Measurements from ENCODE around the gene CCRL2.
A peak's percentile ranks its signal among the peaks of the same experiment; 100 is the strongest.

CCRL2 gene

GRCh38 chr3:46395766-46396530 lies 11.1 kb upstream of the CCRL2 start:
- H3K4me2 ChIP-seq (ENCODE audit: low read depth, low read length): peak overlapping the region; percentile 29
- H3K4me3 ChIP-seq (ENCODE audit: low read length): no peak overlapping the region
- H2AFZ ChIP-seq (ENCODE audit: low read length): 0 out of 2 replicates have a peak overlapping the region, but pooled peaks have one; percentile 1
- H3K9me3 ChIP-seq (replicated peaks; ENCODE audit: insufficient read depth, low read length): no peaks in the 10 kb centered on the region
- H3K9me2 ChIP-seq (replicated peaks; ENCODE audit: insufficient read depth, low read length): no peaks in the 10 kb centered on the region
- H3K36me3 ChIP-seq (replicated peaks; ENCODE audit: insufficient read depth, low read length): no peaks in the 10 kb centered on the region
- H4K20me1 ChIP-seq (ENCODE audit: insufficient read depth, low read length): no peaks in the 10 kb centered on the region
- H3K9ac ChIP-seq (ENCODE audit: low read length): peak overlapping the region; percentile 16; the same call in 1 of the 2 replicates
- H3K27me3 ChIP-seq (replicated peaks; ENCODE audit: insufficient read depth, low read length): no peaks in the 10 kb centered on the region
- no peaks in the 10 kb centered on the region for H3K79me2 ChIP-seq (ENCODE audit: low read length)
- H3F3A ChIP-seq (ENCODE audit: insufficient read depth, low read length): peaks cover 29% of the 10 kb centered on the region
- DNase-seq: peak; percentile 71
- TF ChIP-seq EZH2phosphoT487 (IDR thresholded peaks at IDR 0.05; ENCODE audit: low read length) (no peak), EZH2 (optimal IDR thresholded peaks at IDR 0.05; ENCODE audit: low read depth, low read length) (no peak)
- TF ChIP-seq, protein P1, sequence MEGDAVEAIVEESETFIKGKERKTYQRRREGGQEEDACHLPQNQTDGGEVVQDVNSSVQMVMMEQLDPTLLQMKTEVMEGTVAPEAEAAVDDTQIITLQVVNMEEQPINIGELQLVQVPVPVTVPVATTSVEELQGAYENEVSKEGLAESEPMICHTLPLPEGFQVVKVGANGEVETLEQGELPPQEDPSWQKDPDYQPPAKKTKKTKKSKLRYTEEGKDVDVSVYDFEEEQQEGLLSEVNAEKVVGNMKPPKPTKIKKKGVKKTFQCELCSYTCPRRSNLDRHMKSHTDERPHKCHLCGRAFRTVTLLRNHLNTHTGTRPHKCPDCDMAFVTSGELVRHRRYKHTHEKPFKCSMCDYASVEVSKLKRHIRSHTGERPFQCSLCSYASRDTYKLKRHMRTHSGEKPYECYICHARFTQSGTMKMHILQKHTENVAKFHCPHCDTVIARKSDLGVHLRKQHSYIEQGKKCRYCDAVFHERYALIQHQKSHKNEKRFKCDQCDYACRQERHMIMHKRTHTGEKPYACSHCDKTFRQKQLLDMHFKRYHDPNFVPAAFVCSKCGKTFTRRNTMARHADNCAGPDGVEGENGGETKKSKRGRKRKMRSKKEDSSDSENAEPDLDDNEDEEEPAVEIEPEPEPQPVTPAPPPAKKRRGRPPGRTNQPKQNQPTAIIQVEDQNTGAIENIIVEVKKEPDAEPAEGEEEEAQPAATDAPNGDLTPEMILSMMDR (IDR thresholded peaks at IDR 0.05; ENCODE audit: low read length): no peak
- peaks cover 81% of the 10 kb centered on the region for H3K4me1 ChIP-seq (ENCODE audit: low read length)
- H3K27ac ChIP-seq (ENCODE audit: low read length): peak overlapping the region; percentile 84

DNA sequence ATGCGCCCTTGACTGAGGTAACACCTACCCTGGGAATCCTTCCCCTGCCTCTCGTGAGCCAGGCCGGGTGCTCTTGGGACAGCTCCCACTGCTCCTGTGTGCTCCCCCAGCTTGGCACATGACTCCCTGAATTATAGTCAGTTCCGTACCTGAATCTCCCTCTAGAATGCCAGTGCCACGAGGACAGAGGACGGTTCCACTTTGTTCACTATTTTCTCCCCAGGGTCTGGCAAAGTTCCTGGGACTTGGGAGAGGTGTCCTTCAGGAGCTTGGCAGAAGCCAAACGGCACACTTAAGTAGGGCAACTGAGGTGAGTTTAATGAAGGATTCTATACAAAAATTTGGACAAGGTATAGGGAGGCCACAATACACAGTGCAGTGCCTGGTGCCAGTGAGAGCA lies 9.9 kb upstream of the CCRL2 start:
- Histone ChIP-seq H3K4me3 (ENCODE audit: low read length) (no peak overlapping the region), H3K36me3 (replicated peaks; ENCODE audit: insufficient read depth, low read length) (no peaks in the 10 kb centered on the region), H3F3A (ENCODE audit: insufficient read depth, low read length) (peaks cover 21% of the 10 kb centered on the region), H3K9me2 (replicated peaks; ENCODE audit: insufficient read depth, low read length) (no peaks in the 10 kb centered on the region), H3K79me2 (ENCODE audit: low read length) (no peaks in the 10 kb centered on the region), H3K4me2 (ENCODE audit: low read depth, low read length) (no peak overlapping the region), H3K27me3 (replicated peaks; ENCODE audit: insufficient read depth, low read length) (no peaks in the 10 kb centered on the region), H3K27ac (ENCODE audit: low read length) (peak overlapping the region; percentile 84; the same call in 1 of the 2 replicates), H3K9me3 (replicated peaks; ENCODE audit: insufficient read depth, low read length) (no peaks in the 10 kb centered on the region), H3K4me1 (ENCODE audit: low read length) (peaks cover 70% of the 10 kb centered on the region), H3K9ac (ENCODE audit: low read length) (no peak overlapping the region), H4K20me1 (ENCODE audit: insufficient read depth, low read length) (no peaks in the 10 kb centered on the region), H2AFZ (ENCODE audit: low read length) (no peak overlapping the region)
- no peak for TF ChIP-seq EZH2phosphoT487 (IDR thresholded peaks at IDR 0.05; ENCODE audit: low read length)
- TF ChIP-seq, protein P1 (IDR thresholded peaks at IDR 0.05; ENCODE audit: low read length): no peak
- no peak for TF ChIP-seq EZH2 (optimal IDR thresholded peaks at IDR 0.05; ENCODE audit: low read depth, low read length)
- DNase-seq: no peak

DNA sequence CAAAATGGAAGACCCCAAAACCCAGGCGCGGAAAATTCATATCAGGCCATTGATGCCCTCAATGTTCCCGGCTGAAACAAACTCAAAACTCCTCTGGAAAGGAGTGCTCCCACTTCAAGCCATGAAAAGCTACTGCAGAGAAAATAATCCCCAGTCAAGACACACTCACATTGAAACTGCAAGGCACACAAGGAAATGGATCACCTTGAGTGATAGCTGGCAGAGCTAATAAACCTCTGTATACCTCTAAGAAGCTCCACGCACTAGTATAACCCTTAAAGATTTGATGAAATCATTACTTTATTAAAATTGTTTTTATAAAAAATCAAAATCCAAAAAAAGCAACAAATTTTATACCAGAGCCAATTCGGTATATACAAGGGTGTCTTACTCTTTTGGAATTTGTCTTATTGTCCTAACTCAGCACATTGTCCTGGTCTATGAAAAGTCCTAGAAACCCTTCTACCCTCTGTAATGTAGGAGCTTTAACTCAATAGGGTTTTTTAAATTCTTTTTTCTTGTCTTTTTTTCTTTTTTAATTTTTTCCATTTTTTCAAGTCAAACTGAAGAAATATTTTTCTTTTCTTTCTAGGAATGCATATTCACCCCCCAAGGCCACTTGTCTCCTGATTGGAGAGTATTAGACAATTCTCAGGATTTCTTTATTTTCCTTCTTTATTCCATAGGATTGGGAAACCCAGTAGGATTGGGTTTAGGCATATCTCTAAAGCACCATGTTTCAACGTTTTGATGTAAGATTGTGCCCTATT lies 8.7 kb upstream of the CCRL2 start:
- H3K9me3 ChIP-seq (replicated peaks; ENCODE audit: insufficient read depth, low read length): no peaks in the 10 kb centered on the region
- H3K27me3 ChIP-seq (replicated peaks; ENCODE audit: insufficient read depth, low read length): no peaks in the 10 kb centered on the region
- no peak overlapping the region for H3K27ac ChIP-seq (ENCODE audit: low read length)
- no peaks in the 10 kb centered on the region for H3K79me2 ChIP-seq (ENCODE audit: low read length)
- TF ChIP-seq EZH2phosphoT487 (IDR thresholded peaks at IDR 0.05; ENCODE audit: low read length) (no peak), EZH2 (optimal IDR thresholded peaks at IDR 0.05; ENCODE audit: low read depth, low read length) (no peak)
- TF ChIP-seq, protein P1 (IDR thresholded peaks at IDR 0.05; ENCODE audit: low read length): no peak
- no peaks in the 10 kb centered on the region for H4K20me1 ChIP-seq (ENCODE audit: insufficient read depth, low read length)
- H3F3A ChIP-seq (ENCODE audit: insufficient read depth, low read length): peaks cover 18% of the 10 kb centered on the region
- no peak overlapping the region for H2AFZ ChIP-seq (ENCODE audit: low read length)
- peaks cover 58% of the 10 kb centered on the region for H3K4me1 ChIP-seq (ENCODE audit: low read length)
- no peaks in the 10 kb centered on the region for H3K36me3 ChIP-seq (replicated peaks; ENCODE audit: insufficient read depth, low read length)
- no peak for DNase-seq
- H3K9me2 ChIP-seq (replicated peaks; ENCODE audit: insufficient read depth, low read length): no peaks in the 10 kb centered on the region
- H3K4me2 ChIP-seq (ENCODE audit: low read depth, low read length): no peak overlapping the region
- H3K9ac ChIP-seq (ENCODE audit: low read length): no peak overlapping the region
- no peak overlapping the region for H3K4me3 ChIP-seq (ENCODE audit: low read length)
